Measurements from ENCODE around the gene HPSE2. TPM values are rescaled to one million over a fixed set of nuclear protein-coding genes. Genes with fewer than 3 reads are reported as not detected.

HPSE2 gene
- total and polyA plus RNA-seq, 8 donors: 0.04 to 1.1 (median 0.05) TPM; not detected in 5

DNA sequence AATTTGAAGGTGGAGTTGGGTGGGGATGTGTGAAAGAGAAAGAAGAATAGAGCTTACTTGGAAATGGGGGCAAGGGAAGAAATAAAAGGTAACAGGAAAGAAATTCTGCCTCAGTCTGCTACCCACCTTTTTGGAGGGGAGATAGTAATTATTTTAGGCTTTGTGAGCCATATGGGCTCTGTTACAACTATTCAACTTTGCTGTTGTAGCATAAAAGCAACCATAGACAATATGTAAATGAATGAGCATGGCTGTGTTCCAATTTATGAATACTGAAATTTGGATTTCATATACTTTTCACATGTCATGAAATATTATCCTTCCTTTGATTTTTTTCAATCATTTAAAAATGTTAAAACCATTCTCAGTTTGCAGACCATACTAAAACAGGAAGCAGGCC, 176.9 kb downstream of the HPSE2 start:
- intact Hi-C loops (cut with DNase I): no loop called here
- Histone ChIP-seq H3K4me1 (no peaks in the 10 kb centered on the region), H3K4me3 (no peak overlapping the region), H3K36me3 (no peaks in the 10 kb centered on the region), H3K27ac (no peak overlapping the region), H3K9me3 (no peaks in the 10 kb centered on the region), H3K27me3 (no peaks in the 10 kb centered on the region)
- DNase-seq (no peak), FAIRE-seq (no peak), ATAC-seq (no peak)
- TF ChIP-seq, protein P1, sequence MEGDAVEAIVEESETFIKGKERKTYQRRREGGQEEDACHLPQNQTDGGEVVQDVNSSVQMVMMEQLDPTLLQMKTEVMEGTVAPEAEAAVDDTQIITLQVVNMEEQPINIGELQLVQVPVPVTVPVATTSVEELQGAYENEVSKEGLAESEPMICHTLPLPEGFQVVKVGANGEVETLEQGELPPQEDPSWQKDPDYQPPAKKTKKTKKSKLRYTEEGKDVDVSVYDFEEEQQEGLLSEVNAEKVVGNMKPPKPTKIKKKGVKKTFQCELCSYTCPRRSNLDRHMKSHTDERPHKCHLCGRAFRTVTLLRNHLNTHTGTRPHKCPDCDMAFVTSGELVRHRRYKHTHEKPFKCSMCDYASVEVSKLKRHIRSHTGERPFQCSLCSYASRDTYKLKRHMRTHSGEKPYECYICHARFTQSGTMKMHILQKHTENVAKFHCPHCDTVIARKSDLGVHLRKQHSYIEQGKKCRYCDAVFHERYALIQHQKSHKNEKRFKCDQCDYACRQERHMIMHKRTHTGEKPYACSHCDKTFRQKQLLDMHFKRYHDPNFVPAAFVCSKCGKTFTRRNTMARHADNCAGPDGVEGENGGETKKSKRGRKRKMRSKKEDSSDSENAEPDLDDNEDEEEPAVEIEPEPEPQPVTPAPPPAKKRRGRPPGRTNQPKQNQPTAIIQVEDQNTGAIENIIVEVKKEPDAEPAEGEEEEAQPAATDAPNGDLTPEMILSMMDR (IDR thresholded peaks at IDR 0.05): no peak

DNA sequence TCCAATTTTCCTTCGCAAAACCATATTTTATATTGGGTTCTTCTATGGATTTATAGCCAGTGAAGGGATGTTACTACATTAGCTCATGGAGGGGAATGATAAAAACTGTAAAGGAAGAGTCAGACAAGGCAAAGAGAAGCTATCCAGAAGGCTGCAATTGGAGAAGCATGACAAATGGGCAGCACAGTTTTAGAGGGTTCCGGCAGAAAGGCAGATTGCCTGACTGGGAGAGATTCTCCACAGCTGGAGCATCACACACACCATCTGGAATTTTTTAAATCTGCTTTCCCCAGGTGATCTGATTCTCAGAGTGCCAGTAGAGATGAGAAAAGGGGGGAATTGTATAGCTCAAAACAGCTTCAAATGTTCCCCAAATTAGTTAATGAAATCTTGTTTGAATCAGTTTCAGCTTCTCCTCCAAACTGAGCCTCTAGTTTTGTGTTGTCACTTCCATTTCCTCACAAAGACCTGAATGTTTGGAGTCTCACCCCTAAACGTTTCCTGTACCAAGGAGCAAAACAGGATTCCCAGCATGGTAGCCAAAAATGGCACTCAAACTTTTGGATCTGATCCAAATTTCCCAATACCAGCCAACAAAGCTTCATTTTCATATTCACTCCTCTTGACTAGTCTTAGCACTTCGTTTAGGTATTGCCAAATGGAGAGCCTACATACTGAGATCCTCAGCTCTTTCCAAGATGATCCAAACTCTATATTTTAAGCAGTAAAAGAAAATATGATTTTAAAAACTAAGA, 177.5 kb downstream of the HPSE2 start:
- TF ChIP-seq, protein P1 (IDR thresholded peaks at IDR 0.05): no peak
- DNase-seq (no peak), ATAC-seq (no peak), FAIRE-seq (no peak)
- WGBS, 2 donors: 50 to 59% methylated on average over 4 of the region's 4 CpGs
- H3K4me3 ChIP-seq: no peak overlapping the region
- no peaks in the 10 kb centered on the region for H3K9me3 ChIP-seq
- H3K27ac ChIP-seq: no peak overlapping the region
- intact Hi-C loops (cut with DNase I): no loop called here
- H3K36me3 ChIP-seq: no peaks in the 10 kb centered on the region
- H3K27me3 ChIP-seq: no peaks in the 10 kb centered on the region
- H3K4me1 ChIP-seq: no peaks in the 10 kb centered on the region

DNA sequence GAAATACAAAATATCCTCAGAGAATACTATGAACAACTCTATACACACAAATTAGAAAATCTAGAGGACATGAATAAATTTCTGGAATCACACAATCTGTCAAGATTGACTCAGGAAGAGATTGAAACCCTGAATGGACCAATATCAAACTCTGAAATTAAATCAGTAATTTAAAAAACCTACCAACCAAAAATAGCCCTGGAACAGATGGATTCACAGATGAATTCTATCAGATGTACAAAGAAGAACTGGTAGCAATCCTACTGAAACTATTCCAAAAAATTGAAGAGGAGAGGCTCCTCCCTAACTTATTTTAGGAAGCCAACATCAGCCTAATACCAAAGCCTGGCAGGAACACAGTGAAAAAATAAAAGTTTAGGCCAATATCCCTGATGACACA, 190.0 kb downstream of the HPSE2 start:
- no peak overlapping the region for H3K4me3 ChIP-seq
- no peaks in the 10 kb centered on the region for H3K4me1 ChIP-seq
- DNase-seq (no peak), ATAC-seq (no peak), FAIRE-seq (no peak)
- no peaks in the 10 kb centered on the region for H3K36me3 ChIP-seq
- no peaks in the 10 kb centered on the region for H3K27me3 ChIP-seq
- no peak overlapping the region for H3K27ac ChIP-seq
- TF ChIP-seq, protein P1 (IDR thresholded peaks at IDR 0.05): no peak
- intact Hi-C loops (cut with DNase I): no loop called here
- H3K9me3 ChIP-seq: no peaks in the 10 kb centered on the region

DNA sequence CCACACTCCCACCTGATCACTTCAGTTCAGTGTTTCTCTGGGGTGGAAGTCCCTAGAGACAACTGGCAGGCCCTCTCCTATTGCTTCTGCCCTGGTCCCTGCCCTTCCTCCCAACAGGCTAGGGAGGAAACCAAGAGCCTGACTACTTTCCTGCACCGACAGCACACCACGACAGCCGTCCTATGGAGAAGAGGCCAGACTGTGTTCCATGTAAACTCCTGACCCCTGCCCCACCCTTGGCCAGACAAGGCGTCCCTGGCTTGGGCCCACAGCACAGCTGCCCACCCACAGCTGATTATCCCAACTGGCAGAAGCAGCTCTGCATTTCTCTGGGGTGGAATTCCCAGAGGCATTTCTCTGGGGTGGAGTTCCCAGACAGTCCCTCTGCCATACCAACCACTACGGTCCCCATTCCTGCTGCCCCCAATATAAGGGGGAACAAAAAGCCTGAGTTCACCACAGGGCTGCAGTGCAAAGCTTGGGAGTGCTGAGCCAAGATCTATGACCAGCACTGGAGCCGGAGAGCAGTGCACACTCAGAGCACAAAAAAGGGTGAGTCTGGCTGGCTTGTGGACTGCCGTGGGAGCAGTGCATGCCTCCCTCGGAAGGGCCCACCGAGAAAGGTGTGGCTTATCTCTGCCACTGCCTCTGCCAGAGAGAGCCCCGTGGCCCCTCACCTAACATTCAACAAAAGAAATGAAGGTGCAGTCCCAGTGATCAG, 193.4 kb downstream of the HPSE2 start:
- Histone ChIP-seq H3K36me3 (no peaks in the 10 kb centered on the region), H3K27me3 (no peaks in the 10 kb centered on the region), H3K4me3 (no peak overlapping the region), H3K27ac (no peak overlapping the region), H3K9me3 (no peaks in the 10 kb centered on the region), H3K4me1 (no peaks in the 10 kb centered on the region)
- 80 to 94% methylated on average over 10 of the region's 10 CpGs for WGBS, 2 donors
- intact Hi-C loops (cut with DNase I): no loop called here
- TF ChIP-seq, protein P1 (IDR thresholded peaks at IDR 0.05): no peak
- FAIRE-seq (no peak), DNase-seq (peak in 1 of 6 donors; percentile 24), ATAC-seq (no peak)

DNA sequence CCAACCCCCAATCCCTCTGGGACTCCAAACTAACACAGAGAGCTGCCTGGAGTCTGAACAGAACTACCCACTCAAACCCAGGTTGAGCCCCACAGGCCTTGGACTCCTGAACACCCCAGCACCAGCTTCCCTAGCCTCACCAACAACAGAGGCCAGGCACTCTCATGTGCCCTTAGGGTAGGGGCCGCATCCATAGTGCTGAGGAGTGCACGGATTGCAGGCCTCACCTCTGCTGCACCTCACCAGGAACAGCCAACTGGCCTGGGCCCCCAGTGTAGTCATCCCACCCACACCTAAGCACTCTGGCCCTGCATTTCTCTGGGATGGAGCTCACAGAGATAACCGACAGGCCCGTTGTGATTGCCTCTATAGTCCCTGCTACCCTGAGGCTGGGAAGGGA, 194.2 kb downstream of the HPSE2 start:
- WGBS, 2 donors: 82 to 85% methylated on average over 4 of the region's 4 CpGs
- no peak overlapping the region for H3K27ac ChIP-seq
- DNase-seq (no peak), ATAC-seq (no peak), FAIRE-seq (no peak)
- no peaks in the 10 kb centered on the region for H3K4me1 ChIP-seq
- intact Hi-C loops (cut with DNase I): no loop called here
- no peaks in the 10 kb centered on the region for H3K9me3 ChIP-seq
- no peaks in the 10 kb centered on the region for H3K27me3 ChIP-seq
- TF ChIP-seq, protein P1 (IDR thresholded peaks at IDR 0.05): no peak
- no peak overlapping the region for H3K4me3 ChIP-seq
- H3K36me3 ChIP-seq: no peaks in the 10 kb centered on the region

Measured in pancreas (tissue), 10 donors.